Activated CD4-positive, alpha-beta T cell treated with anti-CD3 and anti-CD28 coated beads, Interleukin-2, amount 50 U/mL, for 4 hours (primary cell): ENCODE measurements around the gene ZMYM2.

ENCODE experiments used
- DNase-seq, 2 experiments: peaks; one replicate each; pipeline ENCODE4 v3.0.0-alpha.2; 2020

Gene ZMYM2

GRCh38 chr13:20137875-20138274 is 179.3 kb downstream of the ZMYM2 start:
- DNase-seq, result no peak

GRCh38 chr13:20140487-20140886 is 182.0 kb downstream of the ZMYM2 start:
- DNase-seq, result no peak
